ENCODE results near the gene MAP1B. TPM values are rescaled to one million over a fixed set of nuclear protein-coding genes. Genes with fewer than 3 reads are reported as not detected.

The MAP1B gene
- total and polyA plus RNA-seq, 2 experiments from 2014 or later: 82.4 to 115 TPM

DNA sequence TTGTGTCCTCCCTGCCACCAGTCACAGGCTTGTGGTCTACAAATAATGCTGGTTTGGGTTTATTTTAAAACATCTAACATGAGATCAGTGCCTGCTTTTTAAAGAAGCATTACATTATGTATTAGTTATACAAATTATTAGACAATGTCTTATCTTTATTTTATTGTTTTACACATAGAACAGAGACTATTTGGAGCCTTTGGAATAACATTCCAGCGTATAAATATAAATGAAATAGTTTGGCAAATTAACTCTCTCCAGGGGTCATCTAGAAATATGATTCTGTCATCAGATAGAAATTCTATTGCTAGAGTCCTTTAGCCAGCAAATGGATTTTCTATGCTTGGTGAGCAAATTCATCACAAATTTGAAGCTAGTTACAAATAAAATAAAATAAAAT lies 22.4 kb downstream of the MAP1B start:
- Histone ChIP-seq H4K20me1 (ENCODE audit: insufficient read depth, poor library complexity, severe bottlenecking) (no peaks in the 10 kb centered on the region), H3K4me2 (no peak overlapping the region), H3K36me3 (replicated peaks; ENCODE audit: insufficient read depth, low read depth) (no peaks in the 10 kb centered on the region), H3K9me3 (ENCODE audit: low read depth) (no peaks in the 10 kb centered on the region), H3K27ac (no peak overlapping the region), H2AFZ (no peak overlapping the region), H3K27me3 (no peaks in the 10 kb centered on the region), H3K4me3 (no peak overlapping the region), H3K79me2 (peaks cover 14% of the 10 kb centered on the region), H3K9me2 (replicated peaks; ENCODE audit: insufficient read depth) (no peaks in the 10 kb centered on the region), H3K4me1 (ENCODE audit: insufficient read depth) (peaks cover 4% of the 10 kb centered on the region)
- no peak for DNase-seq (ENCODE audit: low spot score)
- TF ChIP-seq EZH2 (IDR thresholded peaks at IDR 0.05; ENCODE audit: borderline replicate concordance) (no peak), EZH2phosphoT487 (IDR thresholded peaks at IDR 0.05; ENCODE audit: low read depth, severe bottlenecking, unreplicated experiment) (no peak)
- TF ChIP-seq, protein P1, sequence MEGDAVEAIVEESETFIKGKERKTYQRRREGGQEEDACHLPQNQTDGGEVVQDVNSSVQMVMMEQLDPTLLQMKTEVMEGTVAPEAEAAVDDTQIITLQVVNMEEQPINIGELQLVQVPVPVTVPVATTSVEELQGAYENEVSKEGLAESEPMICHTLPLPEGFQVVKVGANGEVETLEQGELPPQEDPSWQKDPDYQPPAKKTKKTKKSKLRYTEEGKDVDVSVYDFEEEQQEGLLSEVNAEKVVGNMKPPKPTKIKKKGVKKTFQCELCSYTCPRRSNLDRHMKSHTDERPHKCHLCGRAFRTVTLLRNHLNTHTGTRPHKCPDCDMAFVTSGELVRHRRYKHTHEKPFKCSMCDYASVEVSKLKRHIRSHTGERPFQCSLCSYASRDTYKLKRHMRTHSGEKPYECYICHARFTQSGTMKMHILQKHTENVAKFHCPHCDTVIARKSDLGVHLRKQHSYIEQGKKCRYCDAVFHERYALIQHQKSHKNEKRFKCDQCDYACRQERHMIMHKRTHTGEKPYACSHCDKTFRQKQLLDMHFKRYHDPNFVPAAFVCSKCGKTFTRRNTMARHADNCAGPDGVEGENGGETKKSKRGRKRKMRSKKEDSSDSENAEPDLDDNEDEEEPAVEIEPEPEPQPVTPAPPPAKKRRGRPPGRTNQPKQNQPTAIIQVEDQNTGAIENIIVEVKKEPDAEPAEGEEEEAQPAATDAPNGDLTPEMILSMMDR (IDR thresholded peaks at IDR 0.05; ENCODE audit: poor library complexity): no peak
- 63% methylated on average over 1 of the region's 1 CpG for WGBS (ENCODE audit: low lambda C conversion rate, missing lambda C conversion rate)

DNA sequence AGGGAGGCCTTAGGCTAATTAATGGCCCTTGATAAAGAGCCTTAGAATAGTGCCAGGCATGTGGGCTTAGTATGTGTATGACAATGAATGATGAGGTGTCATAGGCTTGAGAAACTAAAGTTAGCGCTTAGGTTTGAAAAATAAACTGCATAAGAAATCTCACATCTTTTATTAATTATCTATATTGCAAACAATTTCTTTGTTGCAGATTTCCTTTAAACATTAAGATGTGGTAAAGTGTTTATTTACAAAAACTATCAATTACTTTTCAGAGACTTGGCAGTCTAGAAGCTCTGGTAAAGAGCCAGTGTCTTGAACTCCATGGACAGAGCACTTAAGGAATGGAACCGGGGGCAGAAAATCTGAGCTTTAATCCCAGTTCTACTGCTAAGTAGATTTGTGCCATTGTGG lies 23.1 kb downstream of the MAP1B start:
- Histone ChIP-seq H3K9me2 (replicated peaks; ENCODE audit: insufficient read depth) (no peaks in the 10 kb centered on the region), H3K79me2 (peaks cover 13% of the 10 kb centered on the region), H4K20me1 (ENCODE audit: insufficient read depth, poor library complexity, severe bottlenecking) (no peaks in the 10 kb centered on the region), H2AFZ (no peak overlapping the region), H3K4me1 (ENCODE audit: insufficient read depth) (peaks cover 4% of the 10 kb centered on the region), H3K27ac (no peak overlapping the region), H3K9me3 (ENCODE audit: low read depth) (no peaks in the 10 kb centered on the region), H3K4me3 (no peak overlapping the region), H3K27me3 (no peaks in the 10 kb centered on the region), H3K4me2 (no peak overlapping the region), H3K36me3 (replicated peaks; ENCODE audit: insufficient read depth, low read depth) (no peaks in the 10 kb centered on the region)
- no peak for TF ChIP-seq EZH2 (IDR thresholded peaks at IDR 0.05; ENCODE audit: borderline replicate concordance)
- TF ChIP-seq EZH2phosphoT487 (IDR thresholded peaks at IDR 0.05; ENCODE audit: low read depth, severe bottlenecking, unreplicated experiment): no peak
- TF ChIP-seq, protein P1 (IDR thresholded peaks at IDR 0.05; ENCODE audit: poor library complexity): no peak
- WGBS (ENCODE audit: low lambda C conversion rate, missing lambda C conversion rate): 56% methylated on average over 2 of the region's 2 CpGs
- DNase-seq (ENCODE audit: low spot score): no peak

DNA sequence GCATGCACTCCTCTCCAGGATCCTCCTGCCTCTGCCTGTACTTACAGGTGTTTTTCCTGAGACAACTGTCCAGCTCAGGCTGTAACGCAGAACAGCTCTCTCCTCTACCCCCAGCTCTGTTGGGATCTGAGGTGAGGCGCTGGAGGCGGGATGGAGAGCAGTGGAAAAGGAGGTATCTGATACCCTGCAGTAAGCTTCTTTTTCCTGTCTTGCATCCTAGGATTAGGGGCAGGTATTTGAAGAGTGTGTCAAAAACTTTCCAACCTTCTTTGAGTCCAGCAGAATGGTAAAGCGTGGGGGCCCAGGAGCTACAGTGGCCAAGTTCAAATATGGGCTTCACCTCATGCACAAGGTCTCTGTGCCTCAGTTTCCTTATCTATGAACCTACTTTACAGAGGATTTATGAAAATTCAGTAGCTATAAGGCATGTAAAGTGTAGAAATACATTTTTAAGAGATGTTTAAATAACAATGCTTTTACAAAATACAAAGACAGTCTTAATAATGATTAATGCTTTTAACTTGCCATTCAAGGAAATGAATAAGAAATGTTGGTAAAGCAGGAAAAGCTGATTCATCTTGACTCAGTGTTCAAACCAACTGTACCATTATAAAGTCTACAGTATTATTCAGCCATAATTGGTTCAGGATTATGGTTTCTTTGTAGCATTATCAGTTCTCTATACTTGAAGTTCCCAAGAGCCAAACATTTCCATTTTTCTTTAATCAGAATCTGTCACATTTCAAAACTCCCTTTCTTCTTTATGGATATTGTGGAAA lies 26.1 kb downstream of the MAP1B start:
- TF ChIP-seq EZH2phosphoT487 (IDR thresholded peaks at IDR 0.05; ENCODE audit: low read depth, severe bottlenecking, unreplicated experiment) (no peak), EZH2 (IDR thresholded peaks at IDR 0.05; ENCODE audit: borderline replicate concordance) (no peak)
- TF ChIP-seq, protein P1 (IDR thresholded peaks at IDR 0.05; ENCODE audit: poor library complexity): no peak
- no peak overlapping the region for H3K4me2 ChIP-seq
- WGBS (ENCODE audit: low lambda C conversion rate, missing lambda C conversion rate): 87% methylated on average over 4 of the region's 4 CpGs
- no peaks in the 10 kb centered on the region for H3K36me3 ChIP-seq (replicated peaks; ENCODE audit: insufficient read depth, low read depth)
- no peaks in the 10 kb centered on the region for H3K27me3 ChIP-seq
- no peak for DNase-seq (ENCODE audit: low spot score)
- H3K79me2 ChIP-seq: peaks cover 23% of the 10 kb centered on the region
- H3K27ac ChIP-seq: no peak overlapping the region
- no peak overlapping the region for H3K4me3 ChIP-seq
- no peak overlapping the region for H2AFZ ChIP-seq
- no peaks in the 10 kb centered on the region for H3K4me1 ChIP-seq (ENCODE audit: insufficient read depth)
- H4K20me1 ChIP-seq (ENCODE audit: insufficient read depth, poor library complexity, severe bottlenecking): no peaks in the 10 kb centered on the region
- no peaks in the 10 kb centered on the region for H3K9me2 ChIP-seq (replicated peaks; ENCODE audit: insufficient read depth)
- no peaks in the 10 kb centered on the region for H3K9me3 ChIP-seq (ENCODE audit: low read depth)

Data from hepatocyte (in vitro differentiated cells).